H1 (cell line): ENCODE data around the gene RMND1. TPM values are rescaled to one million over a fixed set of nuclear protein-coding genes. Genes with fewer than 3 reads are reported as not detected.

Source experiments
- CTCF ChIA-PET: fragments of 300-600 bp; sonication (Branson Sonifier 250); formaldehyde crosslinking; loops from one replicate; lab custom pipeline; 2021; ENCODE audit not compliant: partially characterized antibody; lab: Charles Lee
- POLR2A ChIA-PET: fragments of 300-600 bp; sonication (Branson Sonifier 250); formaldehyde crosslinking; loops from one replicate; lab custom pipeline; 2021; ENCODE audit warnings: inconsistent platforms; ENCODE audit not compliant: partially characterized antibody; lab: Charles Lee
- DNase-seq, 2 experiments: peaks; one replicate each; pipeline versions ENCODE4 v3.0.0 to v3.0.0-alpha.2; 2010 to 2022; ENCODE audit warnings: low spot score in 2 of 2, low read depth in 1 of 2, mixed read lengths in 1 of 2
- FAIRE-seq: peaks from 2 replicates; lab custom pipeline; 2011; peaks lifted over from hg19 to GRCh38; lab: Jason Lieb, UNC
- H2AFZ ChIP-seq: 2 replicates; pipeline ENCODE4 v1.8.1; 2012; ENCODE audit warnings: low read length, inconsistent platforms
- H2AK5ac ChIP-seq: 2 replicates; pipeline ENCODE4 v1.6.1; 2013; ENCODE audit warnings: low read depth, low read length
- H2BK120ac ChIP-seq: replicated peaks from 2 replicates; pipeline ENCODE3; 2013; ENCODE audit warnings: low read depth, low read length, inconsistent platforms
- H2BK12ac ChIP-seq: 2 replicates; pipeline ENCODE4 v1.6.1; 2013; ENCODE audit warnings: low read depth, low read length
- H2BK15ac ChIP-seq: 2 replicates; pipeline ENCODE4 v1.6.1; 2013; ENCODE audit warnings: low read length
- H2BK20ac ChIP-seq: 2 replicates; pipeline ENCODE4 v1.6.1; 2013; ENCODE audit warnings: low read length
- H2BK5ac ChIP-seq: 2 replicates; pipeline ENCODE4 v1.6.1; 2013; ENCODE audit warnings: low read depth, low read length
- H3K14ac ChIP-seq: 2 replicates; pipeline ENCODE4 v1.6.1; 2013; ENCODE audit warnings: inconsistent platforms; ENCODE audit not compliant: insufficient read length
- H3K18ac ChIP-seq: 2 replicates; pipeline ENCODE4 v1.6.1; 2013; ENCODE audit warnings: low read length; ENCODE audit errors: extremely low read depth
- H3K23ac ChIP-seq: 2 replicates; pipeline ENCODE4 v1.6.1; 2013; ENCODE audit warnings: inconsistent platforms; ENCODE audit not compliant: insufficient read length
- H3K23me2 ChIP-seq: 2 replicates; pipeline ENCODE4 v1.6.1; 2013; ENCODE audit warnings: low read depth, low read length
- H3K27ac ChIP-seq: 2 replicates; pipeline ENCODE4 v1.6.1; 2011; ENCODE audit warnings: low read depth, low read length, inconsistent platforms
- H3K27me3 ChIP-seq, 4 experiments: replicated peaks in 1 of 4; 1 replicate in 1 of 4; 2 replicates in 3 of 4; pipeline versions ENCODE4 v1.6.1 to v1.8.1; 2011 to 2013; ENCODE audit warnings: low read length in 3 of 4, mild to moderate bottlenecking in 3 of 4, inconsistent platforms in 2 of 4, mixed read lengths in 2 of 4, moderate library complexity in 1 of 4; ENCODE audit not compliant: control insufficient read depth in 3 of 4, insufficient read depth in 3 of 4; ENCODE audit errors: extremely low read depth in 1 of 4
- H3K36me3 ChIP-seq, 4 experiments: 2 replicates each; pipeline versions ENCODE4 v1.6.1 to v1.8.1; 2011 to 2013; ENCODE audit warnings: mild to moderate bottlenecking in 4 of 4, low read length in 3 of 4, moderate library complexity in 2 of 4, control low read depth in 1 of 4, inconsistent platforms in 1 of 4; ENCODE audit not compliant: insufficient read depth in 4 of 4, control insufficient read depth in 2 of 4
- H3K4ac ChIP-seq: replicated peaks from 2 replicates; pipeline ENCODE3; 2013; ENCODE audit warnings: low read length, low read depth, mixed read lengths, inconsistent platforms; ENCODE audit not compliant: insufficient read length
- H3K4me1 ChIP-seq, 4 experiments: replicated peaks in 1 of 4; 1 replicate in 1 of 4; 2 replicates in 3 of 4; pipeline versions ENCODE4 v1.6.1 to v1.8.1; 2011 to 2013; ENCODE audit warnings: low read length in 3 of 4, inconsistent platforms in 2 of 4, mixed read lengths in 1 of 4; ENCODE audit not compliant: insufficient read depth in 4 of 4, control insufficient read depth in 3 of 4
- H3K4me2 ChIP-seq, 2 experiments: 2 replicates each; pipeline versions ENCODE4 v1.6.1 to v1.8.1; 2011 to 2013; ENCODE audit warnings: low read depth in 2 of 2, low read length in 2 of 2, control low read depth in 1 of 2, inconsistent platforms in 1 of 2, mild to moderate bottlenecking in 1 of 2; ENCODE audit not compliant: insufficient read depth in 1 of 2
- H3K4me3 ChIP-seq, 4 experiments: fragments of 200-600, 300-600 bp in 1 of 4; sonication (generic), shearing (Covaris generic), sonication (Bioruptor Twin) in 1 of 4; 2 replicates each; pipeline versions ENCODE4 v1.5.1 to v1.8.1; 2011 to 2016; ENCODE audit warnings: low read length in 4 of 4, low read depth in 3 of 4, control low read depth in 2 of 4, inconsistent platforms in 2 of 4, mild to moderate bottlenecking in 2 of 4, mixed read lengths in 1 of 4, moderate library complexity in 1 of 4; ENCODE audit not compliant: insufficient read depth in 2 of 4; ENCODE audit errors: extremely low read depth in 1 of 4
- H3K56ac ChIP-seq: replicated peaks from 2 replicates; pipeline ENCODE3; 2013; ENCODE audit warnings: low read depth, mild to moderate bottlenecking, mixed read lengths, low read length, inconsistent platforms; ENCODE audit not compliant: insufficient read length
- H3K79me1 ChIP-seq: 2 replicates; pipeline ENCODE4 v1.6.1; 2013; ENCODE audit warnings: low read depth, low read length, control low read depth
- H3K79me2 ChIP-seq, 2 experiments: 2 replicates each; pipeline versions ENCODE4 v1.6.1 to v1.8.1; 2012 to 2013; ENCODE audit warnings: low read length in 2 of 2, mild to moderate bottlenecking in 2 of 2, inconsistent platforms in 1 of 2; ENCODE audit not compliant: insufficient read depth in 2 of 2, control insufficient read depth in 1 of 2
- H3K9ac ChIP-seq, 4 experiments: replicated peaks in 1 of 4; 1 replicate in 1 of 4; 2 replicates in 3 of 4; pipeline versions ENCODE4 v1.6.1 to v1.8.1; 2011 to 2013; ENCODE audit warnings: low read depth in 3 of 4, low read length in 3 of 4, control low read depth in 2 of 4, mild to moderate bottlenecking in 2 of 4, moderate library complexity in 2 of 4, inconsistent platforms in 1 of 4; ENCODE audit errors: extremely low read depth in 1 of 4
- H3K9me3 ChIP-seq, 2 experiments: 2 replicates each; pipeline versions ENCODE4 v1.6.1 to v1.8.1; 2012 to 2013; ENCODE audit warnings: mild to moderate bottlenecking in 2 of 2, moderate library complexity in 2 of 2, control low read depth in 1 of 2, inconsistent platforms in 1 of 2, low read depth in 1 of 2, low read length in 1 of 2, mixed read lengths in 1 of 2; ENCODE audit not compliant: insufficient read depth in 2 of 2
- H4K20me1 ChIP-seq, 2 experiments: replicated peaks in 1 of 2; 2 replicates each; pipeline versions ENCODE3 to v1.8.1; 2011 to 2013; ENCODE audit warnings: inconsistent platforms in 2 of 2, low read length in 2 of 2, mild to moderate bottlenecking in 1 of 2; ENCODE audit not compliant: insufficient read depth in 2 of 2, control insufficient read depth in 1 of 2
- H4K5ac ChIP-seq: 2 replicates; pipeline ENCODE4 v1.6.1; 2013; ENCODE audit warnings: low read length, low read depth, mixed read lengths, inconsistent platforms; ENCODE audit not compliant: insufficient read length
- H4K8ac ChIP-seq: 2 replicates; pipeline ENCODE4 v1.8.0; 2013; ENCODE audit warnings: mild to moderate bottlenecking, moderate library complexity, low read length, inconsistent platforms; ENCODE audit not compliant: insufficient read depth; ENCODE audit errors: extremely low read depth
- H4K91ac ChIP-seq: replicated peaks from 2 replicates; pipeline ENCODE3; 2013; ENCODE audit warnings: low read length, mixed read lengths, inconsistent platforms; ENCODE audit not compliant: insufficient read length
- MAFK ChIP-seq: IDR thresholded peaks from 2 replicates; pipeline ENCODE4 v1.6.1; 2012; ENCODE audit warnings: low read depth, mild to moderate bottlenecking, improper control_type of control experiment, low read length
- POLR2A ChIP-seq, 2 experiments: IDR thresholded peaks; 1 replicate in 1 of 2; 2 replicates in 1 of 2; pipeline ENCODE4 v1.6.1; 2011; ENCODE audit warnings: low read depth in 2 of 2, low read length in 2 of 2, mild to moderate bottlenecking in 2 of 2; ENCODE audit errors: control extremely low read depth in 1 of 2
- POU5F1 ChIP-seq: IDR thresholded peaks from 2 replicates; pipeline ENCODE4 v1.6.1; 2011; ENCODE audit warnings: low read depth, mild to moderate bottlenecking, low read length, moderate library complexity
- SIRT6 ChIP-seq: IDR thresholded peaks from one replicate; pipeline ENCODE4 v1.7.1; 2012; ENCODE audit warnings: low read length, inconsistent platforms
- WGBS, 2 experiments: shearing (Covaris generic) in 1 of 2; methylation state at CpG; one replicate each; pipeline versions ENCODE4 v1.1.6 to v1.1.7; 2013 to 2015; ENCODE audit warnings: low lambda C conversion rate in 2 of 2, mixed read lengths in 2 of 2, inconsistent platforms in 1 of 2, low coverage in 1 of 2, missing lambda C conversion rate in 1 of 2; ENCODE audit not compliant: insufficient replicate concordance in 2 of 2, insufficient coverage in 1 of 2, insufficient read length in 1 of 2; ENCODE audit errors: extremely low coverage in 1 of 2, missing lambda C conversion rate in 1 of 2; 5-methylcytosine and 5-hydroxymethylcytosine counted together
- polyA plus RNA-seq, 7 experiments: library from polyadenylated mRNA; depleted of rRNA in 3 of 7; stranded (reverse) in 5 of 7; unstranded in 2 of 7; fragments of >200 nt in 5 of 7; fragments of 200-250 nt in 2 of 7; gene quantifications; 1 replicate in 5 of 7; 2 replicates in 1 of 7; 4 replicates in 1 of 7; pipeline versions ENCODE4 v1.2.1 to v1.2.3, GENCODE V29; 2011 to 2013; ENCODE audit warnings: missing spikeins in 2 of 7, mixed read lengths in 2 of 7
- total RNA-seq: library from RNA; stranded (reverse); fragmentation: NEBNext Ultra II Directional; extraction: Animal tissue kit (Norgen Biotek cat#: 25700); gene quantifications from 2 replicates; pipeline ENCODE4 v1.2.1, GENCODE V29; 2021

Gene RMND1
- total and polyA plus RNA-seq, 2 of the 8 experiments (the other 6 are each of a cell fraction or from before 2014, with no cell fraction given), result 7.3 to 21.9 TPM

DNA sequence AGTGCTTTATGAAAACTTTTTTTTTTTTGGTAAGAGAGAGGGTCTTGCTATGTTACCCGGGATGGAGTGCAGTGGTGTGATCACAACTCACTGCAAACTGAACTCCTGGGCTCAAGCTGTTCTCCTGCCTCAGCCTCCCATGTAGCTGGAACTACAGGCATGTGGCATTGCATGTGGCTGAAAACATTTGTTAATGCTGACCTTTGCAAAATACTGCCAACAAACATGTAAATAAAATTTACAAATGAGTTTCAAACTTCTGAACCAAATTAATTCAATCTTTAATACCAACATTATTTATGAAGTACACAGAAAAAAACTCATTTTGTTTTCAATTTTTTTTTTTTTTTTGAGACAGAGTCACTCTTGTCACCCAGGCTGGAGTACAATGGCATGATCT, 34.4 kb downstream of the RMND1 start:
- H2BK120ac ChIP-seq, result no peak overlapping the region
- no peaks in the 10 kb centered on the region for H3K79me2 ChIP-seq
- no peaks in the 10 kb centered on the region for H3K23me2 ChIP-seq
- no peak overlapping the region for H3K9ac ChIP-seq
- CTCF ChIA-PET, result interaction anchor here (0.6 kb wide), 1 partner anchor 13 kb away, joined by 3 read pairs; no protein-coding TSS in a partner anchor
- no peak for DNase-seq
- H3K4me2 ChIP-seq, result no peak overlapping the region
- no peak overlapping the region for H3K18ac ChIP-seq
- no peak overlapping the region for H3K4ac ChIP-seq
- no peaks in the 10 kb centered on the region for H4K20me1 ChIP-seq
- 94% methylated on average over 1 of the region's 1 CpG; no CpG with 5 or more reads in 1 of the 2 experiments for WGBS, 2 experiments
- H4K8ac ChIP-seq, result no peak overlapping the region
- H2BK5ac ChIP-seq, result no peak overlapping the region
- TF ChIP-seq POLR2A (IDR thresholded peaks at IDR 0.05; ENCODE audit: control extremely low read depth in 1 of 2, low read depth in 2 of 2, low read length in 2 of 2) (no peak), SIRT6 (no peak), MAFK (peak; percentile 42; the same call in 1 of the 2 replicates), POU5F1 (no peak)
- TF ChIP-seq, all 59 proteins: peak for 1
- H2BK20ac ChIP-seq, result no peak overlapping the region
- no peak overlapping the region for H3K27ac ChIP-seq
- H3K23ac ChIP-seq, result no peak overlapping the region
- FAIRE-seq, result no peak
- H3K9me3 ChIP-seq, result no peaks in the 10 kb centered on the region
- POLR2A ChIA-PET, result interaction anchor here (1.7 kb wide), 1 partner anchor 23 kb away, joined by 4 read pairs; no protein-coding TSS in a partner anchor
- no peak overlapping the region for H2AK5ac ChIP-seq
- H3K4me1 ChIP-seq, result no peaks in the 10 kb centered on the region
- peaks cover 7 to 76% (median 43%) of the 10 kb centered on the region in 4 experiments; a peak in 7 of 8 replicates for H3K36me3 ChIP-seq
- no peak overlapping the region for H3K14ac ChIP-seq
- H3K27me3 ChIP-seq, result no peaks in the 10 kb centered on the region
- H3K79me1 ChIP-seq, result no peaks in the 10 kb centered on the region
- no peak overlapping the region for H3K4me3 ChIP-seq
- H4K5ac ChIP-seq, result no peak overlapping the region
- H2BK15ac ChIP-seq, result no peak overlapping the region
- H2AFZ ChIP-seq, result no peak overlapping the region
- H2BK12ac ChIP-seq, result no peak overlapping the region
- no peak overlapping the region for H3K56ac ChIP-seq
- H4K91ac ChIP-seq, result no peak overlapping the region
